Ovary (tissue), 9 donors: Measurements from ENCODE around the gene MAGI1. TPM values are rescaled to one million over a fixed set of nuclear protein-coding genes. Genes with fewer than 3 reads are reported as not detected.

Source experiments
- DNase-seq, 5 donors: peaks; one replicate each; pipeline ENCODE4 v3.0.0-alpha.2; 2019 to 2020
- H3K27ac ChIP-seq, 2 donors: fragments of 200-600 bp; one replicate each; pipeline versions ENCODE4 v1.5.1 to v1.8.0; 2019 to 2022
- H3K27me3 ChIP-seq: fragments of 200-600 bp; one replicate; pipeline ENCODE4 v1.8.0; 2022
- H3K36me3 ChIP-seq: fragments of 200-600 bp; sonication (generic); one replicate; pipeline ENCODE4 v1.5.1; 2019
- H3K4me1 ChIP-seq: one replicate; pipeline ENCODE4 v1.8.1; 2013; ENCODE audit warnings: mild to moderate bottlenecking, moderate library complexity; ENCODE audit not compliant: insufficient read depth
- H3K4me3 ChIP-seq: fragments of 200-600 bp; sonication (generic); one replicate; pipeline ENCODE4 v1.5.1; 2017
- H3K9me3 ChIP-seq, 2 donors: fragments of 200-600 bp in 1 of 2; sonication (generic) in 1 of 2; one replicate each; pipeline versions ENCODE4 v1.5.1 to v1.8.1; 2013 to 2019; ENCODE audit warnings: mild to moderate bottlenecking in 1 of 2, moderate library complexity in 1 of 2
- CTCF ChIP-seq, 3 donors: fragments of 450-650 bp in 2 of 3; fragments of 200-600 bp in 1 of 3; IDR thresholded peaks; one replicate each; pipeline versions ENCODE4 v1.5.1 to v1.8.0; 2016 to 2022; ENCODE audit warnings: antibody characterized with exemption in 3 of 3, mild to moderate bottlenecking in 1 of 3
- EP300 ChIP-seq: sonication (generic); formaldehyde crosslinking; IDR thresholded peaks from one replicate; pipeline ENCODE4 v1.6.1; 2017; ENCODE audit warnings: antibody characterized with exemption
- POLR2A ChIP-seq: fragments of 450-650 bp; IDR thresholded peaks from one replicate; pipeline ENCODE4 v1.6.1; 2017; ENCODE audit warnings: antibody characterized with exemption, mild to moderate bottlenecking, moderate library complexity
- WGBS, 3 donors: extraction: QIAGEN DNeasy Blood & Tissue Kit in 1 of 3; methylation state at CpG; one replicate each; pipeline versions ENCODE4 v1.1.5 to v1.1.7; 2013 to 2017; 5-methylcytosine and 5-hydroxymethylcytosine counted together
- intact Hi-C, 4 donors: fragments of 100-400 bp; cut with DNase I; formaldehyde crosslinking; loops; one replicate each; pipeline versions ENCODE4 v1.11.0 to v1.15.1; 2022 to 2023
- polyA plus RNA-seq, 2 donors: library from polyadenylated mRNA; stranded (reverse); fragments of 200-250 nt in 1 of 2; fragments of 350-450 nt in 1 of 2; fragmentation: Illumina TruSeq in 1 of 2; extraction: RNeasy Lipid Tissue Mini Kit (QIAGEN cat#74804) in 1 of 2; gene quantifications; one replicate each; pipeline ENCODE4 v1.2.3, GENCODE V29; 2013 to 2014
- total RNA-seq, 7 donors: library from RNA; depleted of rRNA in 2 of 7; stranded (reverse); fragments of >200 nt in 2 of 7; fragmentation: NEBNext Ultra II Directional in 3 of 7; extraction: Animal tissue kit (Norgen Biotek cat#: 25700) in 3 of 7; gene quantifications; one replicate each; pipeline versions ENCODE4 v1.1.0 to v1.2.4, GENCODE V29; 2016 to 2023
- donor health status: DM: no; HTN: no; CAD: no; lungs with moderate emphysema.
- donor health status: DM: no; HTN: no; CAD: no.
- donor health status: Bipolar disorder and iron deficiency.
- donor health status: DM: yes; HTN: yes; CAD: no.
- donor health status: DM: no; HTN: no; CAD: no.
- donor health status: DM: yes; HTN: yes; CAD: no.

The MAGI1 gene
- total and polyA plus RNA-seq, 9 donors, result 5.5 to 35.7 (median 8.7) TPM

- Histone ChIP-seq H3K36me3 (no peaks in the 10 kb centered on the region), H3K4me3 (no peak overlapping the region), H3K4me1 (no peaks in the 10 kb centered on the region), H3K27me3 (no peaks in the 10 kb centered on the region), H3K27ac (no peak overlapping the region), H3K9me3 (no peaks in the 10 kb centered on the region)
- 96 to 100% (median 96%) methylated on average over 1 of the region's 1 CpG for WGBS, 3 donors
- TF ChIP-seq CTCF (IDR thresholded peaks at IDR 0.05), result no peak
- TF ChIP-seq EP300, result no peak
- TF ChIP-seq POLR2A, result no peak
- DNase-seq, result no peak
- intact Hi-C loops, result no loop called here
These were observed 126.1 kb downstream of the MAGI1 start for GRCh38 chr3:65912647-65913046.

- TF ChIP-seq CTCF (IDR thresholded peaks at IDR 0.05) (no peak), EP300 (no peak), POLR2A (no peak)
- Histone ChIP-seq H3K36me3 (no peaks in the 10 kb centered on the region), H3K27ac (no peak overlapping the region), H3K4me3 (no peak overlapping the region), H3K4me1 (no peaks in the 10 kb centered on the region), H3K27me3 (no peaks in the 10 kb centered on the region), H3K9me3 (no peaks in the 10 kb centered on the region)
- intact Hi-C loops, result no loop called here
- DNase-seq, result no peak
- 94 to 96% (median 95%) methylated on average over 4 of the region's 4 CpGs for WGBS, 3 donors
These were observed 130.1 kb downstream of the MAGI1 start for GRCh38 chr3:65908588-65908987.

DNA sequence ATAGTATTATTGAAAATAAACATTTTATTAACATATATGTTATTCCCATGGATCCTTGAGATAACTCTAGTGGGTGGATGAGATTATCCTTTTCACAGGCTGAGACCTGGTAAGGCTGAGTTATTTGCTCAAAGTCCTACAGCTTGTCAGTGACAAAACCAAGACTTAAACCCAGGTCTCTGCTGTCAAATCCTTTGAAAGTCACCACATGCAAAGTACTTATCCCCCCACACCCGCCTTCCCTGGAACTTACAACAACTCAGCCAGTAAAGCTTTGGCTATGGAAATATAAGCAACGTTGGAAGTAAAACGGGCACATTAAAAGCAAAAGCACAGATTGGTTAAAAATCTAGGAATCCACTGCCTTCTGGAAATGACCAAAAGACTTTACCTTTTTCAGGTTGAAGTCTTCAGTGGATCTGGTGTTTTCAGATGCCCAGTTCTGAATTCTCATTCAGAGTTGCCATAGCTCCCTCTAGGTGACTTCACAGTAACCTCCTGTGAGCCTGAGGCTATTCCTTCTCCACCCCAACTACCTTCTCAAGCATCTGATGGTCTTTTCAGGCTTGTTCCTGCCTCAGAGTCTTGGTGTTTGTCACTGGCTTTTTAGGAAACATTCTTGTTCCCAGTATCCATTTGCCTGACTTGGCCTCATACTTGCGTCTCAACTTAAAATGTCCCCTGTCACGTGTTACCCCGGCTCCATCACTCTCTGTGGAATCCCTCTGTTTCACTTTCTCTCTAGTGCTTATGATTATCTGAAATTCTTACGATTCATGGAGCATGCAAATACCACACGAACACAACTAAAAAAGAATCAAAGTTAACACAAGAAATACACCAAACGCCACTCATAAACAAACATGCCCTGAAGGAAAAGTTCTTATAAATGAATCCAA lies 131.2 kb downstream of the MAGI1 start:
- peaks cover 1% of the 10 kb centered on the region for H3K4me1 ChIP-seq
- no peaks in the 10 kb centered on the region for H3K27me3 ChIP-seq
- H3K27ac ChIP-seq, result no peak overlapping the region
- no peak overlapping the region for H3K4me3 ChIP-seq
- no peaks in the 10 kb centered on the region for H3K9me3 ChIP-seq
- WGBS, 3 donors, result 89 to 91% (median 89%) methylated on average over 9 of the region's 9 CpGs
- no peaks in the 10 kb centered on the region for H3K36me3 ChIP-seq
- no peak for DNase-seq
- intact Hi-C loops, result no loop called here
- TF ChIP-seq CTCF (IDR thresholded peaks at IDR 0.05) (no peak), POLR2A (no peak), EP300 (no peak)

DNA sequence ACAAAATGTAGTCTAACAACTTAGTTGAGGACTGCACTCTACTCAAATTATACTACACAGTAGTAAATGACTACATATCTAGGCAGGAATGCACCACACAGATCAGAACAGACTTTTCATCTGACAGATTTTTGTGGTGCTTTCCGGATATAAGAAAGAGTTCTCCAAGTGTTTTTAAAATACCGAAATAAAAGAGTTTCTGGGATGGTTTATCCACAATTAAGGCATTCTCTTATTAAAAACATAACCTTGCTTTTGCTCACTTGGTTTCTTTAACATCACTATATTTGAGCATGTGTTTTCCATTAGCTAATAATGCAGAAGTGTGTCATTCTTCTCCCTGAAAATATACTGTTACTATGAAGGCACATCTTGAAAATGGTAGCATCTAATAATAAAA lies 132.9 kb downstream of the MAGI1 start:
- DNase-seq, result no peak
- Histone ChIP-seq H3K27ac (no peak overlapping the region), H3K4me1 (peaks cover 7% of the 10 kb centered on the region), H3K27me3 (no peaks in the 10 kb centered on the region), H3K36me3 (no peaks in the 10 kb centered on the region), H3K9me3 (no peaks in the 10 kb centered on the region), H3K4me3 (no peak overlapping the region)
- 44 to 45% (median 44%) methylated on average over 2 of the region's 2 CpGs for WGBS, 3 donors
- intact Hi-C loops, result no loop called here
- no peak for TF ChIP-seq POLR2A
- no peak for TF ChIP-seq CTCF (IDR thresholded peaks at IDR 0.05)
- no peak for TF ChIP-seq EP300
